22Rv1 (cell line): ENCODE measurements around the gene WIPI1.

Experiments used
- CTCF ChIP-seq: fragments of 450-650 bp; IDR thresholded peaks from 2 replicates; pipeline ENCODE4 v1.5.1; 2017; ENCODE audit warnings: mild to moderate bottlenecking
- ZFX ChIP-seq: fragments of 450-650 bp; IDR thresholded peaks from 2 replicates; pipeline ENCODE4 v1.6.1; 2017; ENCODE audit warnings: antibody characterized with exemption, borderline replicate concordance

GRCh38 chr17:68461122-68461539 is 3.8 kb upstream of the WIPI1 start:
- TF ChIP-seq CTCF (no peak), ZFX (no peak)
